Esophagus (tissue), 2 donors: ENCODE measurements around the gene ARPC4. TPM values are rescaled to one million over a fixed set of nuclear protein-coding genes. Genes with fewer than 3 reads are reported as not detected.

Source experiments
- H3K27ac ChIP-seq, 2 donors: one replicate each; pipeline ENCODE4 v1.5.1; 2013; ENCODE audit warnings: low read depth in 2 of 2, mild to moderate bottlenecking in 2 of 2, inconsistent platforms in 1 of 2, low read length in 1 of 2, moderate library complexity in 1 of 2
- H3K27me3 ChIP-seq, 2 donors: one replicate each; pipeline ENCODE4 v1.6.1; 2013; ENCODE audit warnings: low read length in 2 of 2, control low read depth in 1 of 2, mild to moderate bottlenecking in 1 of 2; ENCODE audit not compliant: insufficient read depth in 2 of 2, control insufficient read depth in 1 of 2
- H3K36me3 ChIP-seq, 2 donors: one replicate each; pipeline ENCODE4 v1.6.1; 2013; ENCODE audit warnings: low read length in 1 of 2; ENCODE audit not compliant: control insufficient read depth in 2 of 2, insufficient read depth in 2 of 2
- H3K4me1 ChIP-seq, 2 donors: one replicate each; pipeline ENCODE4 v1.6.1; 2013; ENCODE audit warnings: low read length in 1 of 2; ENCODE audit not compliant: control insufficient read depth in 2 of 2, insufficient read depth in 2 of 2
- H3K4me3 ChIP-seq, 2 donors: one replicate each; pipeline ENCODE4 v1.5.1; 2013; ENCODE audit warnings: low read length in 2 of 2, mild to moderate bottlenecking in 2 of 2, low read depth in 1 of 2, moderate library complexity in 1 of 2
- H3K9me3 ChIP-seq, 2 donors: one replicate each; pipeline ENCODE4 v1.6.1; 2013; ENCODE audit warnings: mild to moderate bottlenecking in 2 of 2, low read depth in 1 of 2, low read length in 1 of 2, moderate library complexity in 1 of 2; ENCODE audit not compliant: control insufficient read depth in 2 of 2, insufficient read depth in 1 of 2
- WGBS, 2 donors: extraction: QIAGEN DNeasy Blood & Tissue Kit; methylation state at CpG; one replicate each; pipeline ENCODE4 v1.1.7; 2013; 5-methylcytosine and 5-hydroxymethylcytosine counted together
- polyA plus RNA-seq, 2 donors: library from polyadenylated mRNA; stranded (reverse); fragments of 200-250 nt; gene quantifications; one replicate each; pipeline ENCODE4 v1.2.3, GENCODE V29; 2013
- donor health status: healthy with polysubstance abuse.
- donor health status: Bipolar disorder and iron deficiency.

Gene ARPC4
- polyA plus RNA-seq, 2 donors = 52.8 to 114 TPM

DNA sequence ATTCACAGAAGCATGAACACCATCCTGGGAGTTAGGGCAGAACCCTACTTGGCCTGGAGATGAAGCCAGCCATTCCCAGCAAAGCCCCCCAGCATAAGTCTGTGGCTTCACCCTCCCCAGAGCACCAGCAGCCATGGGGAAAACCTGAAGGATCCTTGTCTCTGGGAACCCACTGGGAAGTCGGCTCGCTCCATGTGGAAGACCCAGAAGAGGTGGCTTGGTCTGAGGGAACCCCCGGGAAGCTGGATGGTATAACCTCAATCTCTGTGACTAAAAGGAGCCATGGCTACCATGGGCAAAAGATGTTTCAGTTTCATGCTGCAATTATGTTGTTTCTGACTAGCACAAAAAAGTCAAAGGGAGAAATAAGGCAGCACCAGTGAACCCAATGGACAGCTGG, 62.7 kb downstream of the ARPC4 start:
- Histone ChIP-seq H3K27ac (no peak overlapping the region), H3K36me3 (no peaks in the 10 kb centered on the region), H3K27me3 (peaks cover 0 to 3% of the 10 kb centered on the region in 2 donors), H3K4me3 (no peak overlapping the region), H3K4me1 (no peaks in the 10 kb centered on the region), H3K9me3 (no peaks in the 10 kb centered on the region)
- WGBS, 2 donors = 96 to 98% methylated on average over 3 of the region's 3 CpGs

Other genes starting within 250 kb of the ARPC4 start
- under 1 TPM in 1 of 2 donors, not detected in 1; 0.02 TPM for gene LHFPL4, start 239.3 kb upstream of the ARPC4 start, polyA plus RNA-seq
- 10 to 100 TPM; 13.5 to 17.2 TPM for gene MTMR14, start 143.6 kb upstream of the ARPC4 start, polyA plus RNA-seq
- gene CPNE9, start 89.2 kb upstream of the ARPC4 start, polyA plus RNA-seq = under 1 TPM in 1 of 2 donors, not detected in 1; 0.05 TPM
- 1 to 10 TPM; 6.1 to 8.9 TPM for gene BRPF1, start 61.3 kb upstream of the ARPC4 start, polyA plus RNA-seq
- 1 to 10 TPM; 7.7 to 9.0 TPM for gene OGG1, start 43.1 kb upstream of the ARPC4 start, polyA plus RNA-seq
- gene CAMK1, start 23.1 kb upstream of the ARPC4 start, polyA plus RNA-seq = 1 to 10 TPM; 6.5 to 8.1 TPM
- 10 to 100 TPM; 22.9 to 29.9 TPM for gene TADA3, start 609 bp upstream of the ARPC4 start, polyA plus RNA-seq
- gene TTLL3, start 17.2 kb downstream of the ARPC4 start, polyA plus RNA-seq = 10 to 100 TPM; 14.5 to 31.2 TPM
- 10 to 100 TPM; 30.7 to 31.6 TPM for gene RPUSD3, start 50.9 kb downstream of the ARPC4 start, polyA plus RNA-seq
- under 1 TPM; 0.18 to 0.53 TPM for gene CIDEC, start 87.2 kb downstream of the ARPC4 start, polyA plus RNA-seq
- 10 to 100 TPM; 20.6 to 25.8 TPM for gene JAGN1, start 97.5 kb downstream of the ARPC4 start, polyA plus RNA-seq
- 10 to 100 TPM in 1 of 2 donors, 1 to 10 TPM in 1; 9.2 to 24.9 TPM for gene IL17RE, start 109.8 kb downstream of the ARPC4 start, polyA plus RNA-seq
- gene IL17RC, start 124.0 kb downstream of the ARPC4 start, polyA plus RNA-seq = 10 to 100 TPM; 37.0 to 52.7 TPM
- gene CRELD1, start 140.8 kb downstream of the ARPC4 start, polyA plus RNA-seq = 10 to 100 TPM; 12.1 to 24.2 TPM
- 1 to 10 TPM; 1.0 to 2.0 TPM for gene PRRT3, start 159.3 kb downstream of the ARPC4 start, polyA plus RNA-seq
- 100 to 1,000 TPM in 1 of 2 donors, 10 to 100 TPM in 1; 44.7 to 100 TPM for gene EMC3, start 193.8 kb downstream of the ARPC4 start, polyA plus RNA-seq
- gene FANCD2, start 233.4 kb downstream of the ARPC4 start, polyA plus RNA-seq = 1 to 10 TPM; 5.1 to 6.5 TPM